ENCODE measurements around the gene DPYSL3.
"Not testable (repeated sequence)": the region's sequence is repeated elsewhere in the genome, so short reads cannot be mapped to it uniquely, and the experiment has no call there.

DPYSL3 gene

GRCh38 chr5:147509710-147510651, at the start of gene DPYSL3:
Gene DPYSL3, minus strand, starts transcription at chr5:147510068. Its CDS starts 210 bp downstream, at chr5:147509858.
- DNase-seq (ENCODE audit: low spot score): peak; percentile 74

GRCh38 chr5:147558826-147559225, 49.0 kb upstream of the DPYSL3 start:
- DNase-seq (ENCODE audit: low spot score): peak; percentile 20

DNA sequence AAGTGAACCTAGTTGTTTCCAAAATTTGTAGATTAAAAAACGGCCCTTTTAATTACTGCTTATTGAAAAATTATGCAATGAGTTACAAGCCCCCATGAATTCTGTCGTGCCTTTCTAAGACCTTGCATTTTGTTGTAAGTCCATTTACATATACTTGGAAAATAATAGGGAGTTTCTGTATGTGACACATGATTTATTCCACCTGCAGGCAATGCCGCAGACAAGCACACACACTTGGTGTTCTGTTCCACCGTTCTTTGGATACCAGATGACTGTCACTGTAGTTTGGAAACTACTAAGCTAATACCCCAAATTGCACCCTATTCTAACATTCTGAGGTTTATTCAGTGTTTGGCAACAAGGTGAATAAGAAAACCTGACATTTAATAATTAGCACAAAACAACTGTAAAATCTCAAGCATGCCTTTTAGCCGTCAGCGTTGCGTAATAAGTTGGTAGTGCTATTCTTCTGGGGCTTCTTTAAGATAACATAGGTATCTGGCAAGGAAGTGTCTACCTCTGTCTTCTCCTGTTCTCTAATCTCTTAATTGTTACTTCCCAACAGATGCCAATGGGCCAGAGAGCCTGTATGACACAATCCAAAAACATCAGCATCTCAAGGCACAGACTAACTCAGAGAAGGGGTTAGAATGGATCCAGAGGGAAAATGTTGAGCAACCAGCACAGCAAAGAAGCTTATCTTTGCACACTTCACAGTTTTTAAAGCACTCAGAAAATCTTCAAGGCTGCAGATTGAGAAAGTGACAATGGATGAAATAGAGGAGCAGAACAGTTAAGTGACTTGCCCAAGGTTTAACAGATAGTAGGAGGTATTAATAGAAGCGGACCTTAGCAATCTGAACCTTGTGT, 48.2 kb upstream of the DPYSL3 start:
- no peak for DNase-seq (ENCODE audit: low spot score)

- no peak for DNase-seq (ENCODE audit: low spot score)
Measured at GRCh38 chr5:147555176-147555575, 45.3 kb upstream of the DPYSL3 start.

DNA sequence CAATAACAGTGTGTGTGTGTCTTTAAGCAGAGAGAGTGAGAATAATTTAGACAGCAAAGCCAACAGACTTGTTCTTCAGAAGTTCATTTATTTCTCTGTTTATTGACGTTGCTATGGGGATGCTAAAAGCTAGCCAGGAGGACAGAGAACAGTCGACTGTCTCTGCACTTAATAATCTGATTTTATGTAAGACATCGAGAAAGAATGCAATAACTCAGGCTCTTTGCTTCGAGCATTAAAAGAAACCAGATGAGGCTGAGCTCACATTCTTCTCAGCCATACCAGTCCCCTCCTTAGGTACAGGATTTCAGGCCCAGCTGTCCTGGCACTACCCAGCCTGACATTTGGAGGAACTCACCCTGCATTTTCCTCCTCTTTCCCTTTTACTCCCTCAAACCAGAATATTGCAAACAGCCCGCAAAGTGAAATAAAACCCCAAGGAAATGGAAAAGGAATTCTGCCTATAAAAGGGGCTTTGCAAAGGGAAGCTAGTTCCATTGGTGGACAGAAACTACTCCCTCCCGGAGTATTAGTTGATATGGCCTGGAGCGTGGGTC, 44.5 kb upstream of the DPYSL3 start:
- DNase-seq (ENCODE audit: low spot score): peak; percentile 42

DNA sequence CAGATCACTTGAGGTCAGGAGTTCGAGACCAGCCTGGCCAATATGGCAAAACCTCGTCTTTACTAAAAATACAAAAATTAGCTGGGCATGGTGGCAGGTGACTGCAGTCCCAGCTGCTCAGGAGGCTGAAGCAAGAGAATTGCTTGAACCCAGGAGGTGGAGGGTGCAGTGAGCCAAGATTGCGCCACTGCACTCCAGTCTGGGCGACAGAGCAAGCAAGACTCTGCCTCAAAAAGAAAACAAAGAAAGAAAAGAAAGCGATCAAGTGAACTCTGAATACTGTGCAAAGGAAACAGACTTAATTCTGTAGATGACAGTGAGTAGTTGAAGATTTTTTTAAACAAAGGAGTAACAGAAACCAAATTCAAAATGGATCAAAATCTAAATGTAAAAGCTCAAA, 43.9 kb upstream of the DPYSL3 start:
- DNase-seq (ENCODE audit: low spot score): not testable (repeated sequence)

DNA sequence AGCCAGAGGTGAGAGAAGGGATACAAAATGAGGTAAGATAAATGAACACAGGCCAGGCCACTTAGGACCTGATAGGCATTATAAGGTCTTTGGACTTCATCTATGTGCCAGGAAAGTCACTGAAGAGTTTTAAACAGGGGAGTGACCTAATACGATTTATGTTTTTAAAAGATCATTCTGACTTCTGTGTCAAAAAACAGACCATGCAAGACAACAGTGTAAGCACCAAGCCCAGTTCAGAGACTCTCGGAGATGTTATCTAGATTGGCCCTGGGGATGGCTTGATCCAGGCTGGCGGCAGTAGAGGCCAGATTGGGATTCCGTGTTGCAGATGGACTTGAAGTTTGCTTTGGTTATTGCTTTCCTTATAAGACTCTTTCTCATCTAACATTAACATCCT, 43.0 kb upstream of the DPYSL3 start:
- no peak for DNase-seq (ENCODE audit: low spot score)

- no peak for DNase-seq (ENCODE audit: low spot score)
Measured at GRCh38 chr5:147551677-147552076, 41.8 kb upstream of the DPYSL3 start.

DNA sequence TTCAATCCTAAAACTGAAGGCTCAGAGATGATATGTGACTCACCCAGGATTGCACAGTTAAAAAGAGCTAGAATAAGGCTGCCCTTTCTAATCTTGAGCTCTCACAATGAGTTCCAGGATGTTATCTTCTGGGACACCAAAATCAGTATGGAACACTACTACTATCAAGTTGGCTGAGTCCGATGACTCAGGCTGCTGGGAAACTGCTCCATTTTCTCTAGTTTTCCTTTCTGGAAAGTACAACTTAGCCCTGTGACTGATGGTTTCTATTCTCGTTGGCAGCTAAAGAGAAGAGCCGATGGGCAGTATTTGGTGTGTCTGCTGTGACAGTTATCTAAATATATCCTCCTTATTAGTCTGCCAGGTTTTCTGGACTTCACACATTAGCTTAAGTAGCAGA, 37.9 kb upstream of the DPYSL3 start:
- DNase-seq (ENCODE audit: low spot score): no peak

GRCh38 chr5:147544556-147544955, 34.7 kb upstream of the DPYSL3 start:
- DNase-seq (ENCODE audit: low spot score): no peak

DNA sequence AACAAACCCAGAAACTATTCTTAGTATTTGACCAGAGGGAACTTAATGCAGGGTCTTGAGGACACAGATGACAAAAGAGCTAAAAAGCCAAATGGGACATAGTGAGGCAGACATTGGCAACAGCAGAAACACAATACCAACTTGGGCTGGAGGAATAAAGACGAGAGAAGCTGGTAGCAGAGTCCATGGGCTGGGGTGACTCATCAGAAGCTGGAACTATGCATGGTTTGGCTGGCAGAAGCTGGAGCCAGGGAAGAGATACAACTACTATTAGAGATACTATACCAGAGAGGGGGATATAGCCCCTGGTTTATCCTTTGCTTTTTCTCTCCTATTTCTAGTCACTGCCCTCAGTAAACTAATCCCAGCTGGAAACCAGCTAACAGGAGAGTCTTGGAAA, 29.2 kb upstream of the DPYSL3 start:
- no peak for DNase-seq (ENCODE audit: low spot score)

GRCh38 chr5:147538236-147538635, 28.4 kb upstream of the DPYSL3 start:
- no peak for DNase-seq (ENCODE audit: low spot score)

- no peak for DNase-seq (ENCODE audit: low spot score)
Measured at GRCh38 chr5:147534172-147534951, 24.5 kb upstream of the DPYSL3 start.

DNA sequence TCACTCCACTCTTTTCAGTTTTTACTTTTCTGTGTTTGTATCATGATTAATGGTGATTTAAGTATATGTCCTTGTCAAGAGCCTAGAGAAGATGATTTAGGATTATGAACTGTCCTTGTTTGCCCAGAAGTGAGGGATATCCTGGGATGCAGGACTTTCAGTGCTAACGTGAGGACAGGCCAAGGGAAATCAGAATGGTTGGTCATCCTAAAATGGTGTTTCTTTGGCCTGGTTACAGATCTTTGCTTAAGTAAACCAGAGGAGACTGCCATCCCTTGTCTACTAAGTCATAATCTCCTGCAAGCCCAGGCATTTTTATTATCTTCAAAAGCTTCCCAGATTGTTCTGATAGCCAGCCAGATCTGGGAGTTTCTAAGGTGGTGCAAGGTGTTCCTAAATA, 22.3 kb upstream of the DPYSL3 start:
- DNase-seq (ENCODE audit: low spot score): no peak

- no peak for DNase-seq (ENCODE audit: low spot score)
Measured at GRCh38 chr5:147530530-147531389, 20.9 kb upstream of the DPYSL3 start.

GRCh38 chr5:147523069-147523468, 13.2 kb upstream of the DPYSL3 start:
- DNase-seq (ENCODE audit: low spot score): no peak

DNA sequence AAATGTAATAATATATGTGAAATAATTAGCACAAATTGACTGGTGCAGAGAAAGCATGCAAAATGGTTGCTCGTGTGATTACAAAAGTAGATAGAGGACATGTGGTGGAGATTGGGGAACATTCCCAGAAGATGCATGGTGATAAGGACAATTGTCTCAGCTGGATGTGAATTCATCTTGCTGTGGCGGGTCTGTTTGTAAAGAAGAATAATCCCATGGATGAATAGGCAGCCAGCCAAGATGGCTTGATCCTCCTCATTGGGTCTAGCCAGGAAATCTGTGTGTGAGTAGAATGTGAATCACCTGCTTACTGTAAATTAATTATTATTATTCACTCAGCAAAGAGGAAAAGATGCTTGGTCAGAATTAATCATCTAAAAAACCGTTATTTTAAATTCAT, 12.6 kb upstream of the DPYSL3 start:
- DNase-seq (ENCODE audit: low spot score): no peak

GRCh38 chr5:147520450-147520849, 10.6 kb upstream of the DPYSL3 start:
- no peak for DNase-seq (ENCODE audit: low spot score)

- no peak for DNase-seq (ENCODE audit: low spot score)
Measured at GRCh38 chr5:147519380-147519779, 9.5 kb upstream of the DPYSL3 start.

DNA sequence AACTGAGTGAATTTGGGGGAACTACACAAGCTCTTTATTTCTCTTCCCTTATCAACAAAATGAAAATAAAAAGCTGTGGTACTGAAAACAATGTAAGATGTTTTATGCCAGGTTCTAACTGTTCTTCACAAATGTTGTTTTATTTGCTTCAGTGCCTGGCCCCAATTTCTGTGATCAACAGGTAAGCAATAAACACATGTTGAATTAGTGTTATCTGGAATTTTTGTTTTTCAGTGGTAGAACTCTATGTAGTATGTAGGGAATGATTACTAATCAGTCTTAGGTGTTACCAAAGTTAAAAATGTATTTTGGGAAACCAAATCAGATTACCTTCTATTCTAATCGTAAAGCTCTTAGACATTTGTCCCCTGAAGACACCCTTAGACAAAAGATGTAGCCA, 7.5 kb upstream of the DPYSL3 start:
- DNase-seq (ENCODE audit: low spot score): no peak

- DNase-seq (ENCODE audit: low spot score): no peak
Measured at GRCh38 chr5:147515269-147515668, 5.4 kb upstream of the DPYSL3 start.
